ENCODE data around the gene GALNTL6. TPM values are rescaled to one million over a fixed set of nuclear protein-coding genes. Genes with fewer than 3 reads are reported as not detected.

GALNTL6 gene
- total RNA-seq, 1 experiment from 2014 or later, result not detected

GRCh38 chr4:171924746-171925376 is 111.7 kb downstream of the GALNTL6 start:
- Histone ChIP-seq H3K36me3 (ENCODE audit: low read depth) (no peaks in the 10 kb centered on the region), H4K20me1 (ENCODE audit: insufficient read depth) (no peaks in the 10 kb centered on the region; the same call in 1 of the 2 replicates), H3K9me3 (ENCODE audit: insufficient read depth, low read depth) (no peaks in the 10 kb centered on the region), H3K9me2 (ENCODE audit: insufficient read depth) (no peaks in the 10 kb centered on the region), H3K4me2 (no peak overlapping the region), H3K27ac (no peak overlapping the region), H2AFZ (no peak overlapping the region), H3F3A (ENCODE audit: insufficient read depth, low read depth) (no peaks in the 10 kb centered on the region), H3K79me2 (ENCODE audit: low read depth) (no peaks in the 10 kb centered on the region), H3K4me1 (replicated peaks; ENCODE audit: insufficient read depth) (no peaks in the 10 kb centered on the region), H3K27me3 (ENCODE audit: insufficient read depth, low read depth) (no peaks in the 10 kb centered on the region), H3K4me3 (no peak overlapping the region)
- intact Hi-C loops (cut with micrococcal nuclease; ENCODE audit: unreplicated experiment), result no loop called here
- ChIA-PET CTCF (no interaction called here), POLR2A (ENCODE audit: unreplicated experiment) (interaction anchor here (0.6 kb wide), 1 partner anchor 370 kb away, joined by 3 read pairs; no protein-coding TSS in a partner anchor)
- BruUV-seq (replicated peaks), result no TSS peak
- DNase-seq, result no peak
- no peak for TF ChIP-seq EZH2 (IDR thresholded peaks at IDR 0.05; ENCODE audit: low read depth)
- TF ChIP-seq CTCF (conservative IDR thresholded peaks at IDR 0.05), result no peak

- DNase-seq, result no peak
- Histone ChIP-seq H3K9me3 (ENCODE audit: insufficient read depth, low read depth) (no peaks in the 10 kb centered on the region), H3K36me3 (ENCODE audit: low read depth) (no peaks in the 10 kb centered on the region), H3K27ac (no peak overlapping the region), H3K79me2 (ENCODE audit: low read depth) (no peaks in the 10 kb centered on the region), H3K27me3 (ENCODE audit: insufficient read depth, low read depth) (no peaks in the 10 kb centered on the region), H3K4me3 (no peak overlapping the region), H3K9me2 (ENCODE audit: insufficient read depth) (no peaks in the 10 kb centered on the region), H3F3A (ENCODE audit: insufficient read depth, low read depth) (no peaks in the 10 kb centered on the region), H4K20me1 (ENCODE audit: insufficient read depth) (no peaks in the 10 kb centered on the region), H3K4me1 (replicated peaks; ENCODE audit: insufficient read depth) (no peaks in the 10 kb centered on the region), H2AFZ (no peak overlapping the region), H3K4me2 (no peak overlapping the region)
- ChIA-PET CTCF (no interaction called here), POLR2A (ENCODE audit: unreplicated experiment) (no interaction called here)
- BruUV-seq (replicated peaks), result no TSS peak
- TF ChIP-seq CTCF (conservative IDR thresholded peaks at IDR 0.05) (no peak), EZH2 (IDR thresholded peaks at IDR 0.05; ENCODE audit: low read depth) (no peak)
- intact Hi-C loops (cut with micrococcal nuclease; ENCODE audit: unreplicated experiment), result no loop called here
Measured at GRCh38 chr4:171928336-171928735, 115.1 kb downstream of the GALNTL6 start.

- DNase-seq, result no peak
- Histone ChIP-seq H3K9me3 (ENCODE audit: insufficient read depth, low read depth) (no peaks in the 10 kb centered on the region), H3K4me2 (no peak overlapping the region), H4K20me1 (ENCODE audit: insufficient read depth) (no peaks in the 10 kb centered on the region), H3K27me3 (ENCODE audit: insufficient read depth, low read depth) (no peaks in the 10 kb centered on the region), H3K4me3 (no peak overlapping the region), H3F3A (ENCODE audit: insufficient read depth, low read depth) (no peaks in the 10 kb centered on the region), H3K79me2 (ENCODE audit: low read depth) (no peaks in the 10 kb centered on the region), H3K27ac (no peak overlapping the region), H3K36me3 (ENCODE audit: low read depth) (no peaks in the 10 kb centered on the region), H3K9me2 (ENCODE audit: insufficient read depth) (no peaks in the 10 kb centered on the region), H2AFZ (no peak overlapping the region), H3K4me1 (replicated peaks; ENCODE audit: insufficient read depth) (no peaks in the 10 kb centered on the region)
- ChIA-PET CTCF (no interaction called here), POLR2A (ENCODE audit: unreplicated experiment) (no interaction called here)
- BruUV-seq (replicated peaks), result no TSS peak
- intact Hi-C loops (cut with micrococcal nuclease; ENCODE audit: unreplicated experiment), result no loop called here
- TF ChIP-seq CTCF (conservative IDR thresholded peaks at IDR 0.05), result no peak
- TF ChIP-seq EZH2 (IDR thresholded peaks at IDR 0.05; ENCODE audit: low read depth), result no peak
Measured at GRCh38 chr4:171929477-171929876, 116.3 kb downstream of the GALNTL6 start.
